Mesodermal cell (in vitro differentiated cells): ENCODE results near the gene NRXN2.

Experiments used
- H3K27ac ChIP-seq: 2 replicates; pipeline ENCODE4 v1.7.0; 2013; ENCODE audit warnings: mild to moderate bottlenecking, low read depth, low read length, moderate library complexity; ENCODE audit not compliant: severe bottlenecking
- H3K36me3 ChIP-seq: 2 replicates; pipeline ENCODE4 v1.7.1; 2013; ENCODE audit warnings: mild to moderate bottlenecking, low read length, moderate library complexity; ENCODE audit not compliant: control insufficient read depth, insufficient read depth
- H3K4me1 ChIP-seq: one replicate; pipeline ENCODE4 v1.7.1; 2013; ENCODE audit warnings: mild to moderate bottlenecking, low read length; ENCODE audit not compliant: insufficient read depth, control insufficient read depth, poor library complexity, severe bottlenecking
- H3K4me3 ChIP-seq: 2 replicates; pipeline ENCODE4 v1.7.0; 2013; ENCODE audit warnings: low read length, control low read depth, mild to moderate bottlenecking; ENCODE audit not compliant: insufficient read depth, poor library complexity, severe bottlenecking; ENCODE audit errors: extremely low read depth
- H3K9me3 ChIP-seq: 2 replicates; pipeline ENCODE4 v1.7.1; 2013; ENCODE audit warnings: mild to moderate bottlenecking, low read length, moderate library complexity; ENCODE audit not compliant: control insufficient read depth
- WGBS, 2 experiments: methylation state at CpG; one replicate each; pipeline ENCODE4 v1.1.5; 2013; ENCODE audit warnings: missing lambda C conversion rate in 2 of 2; ENCODE audit not compliant: insufficient coverage in 2 of 2; 5-methylcytosine and 5-hydroxymethylcytosine counted together

The NRXN2 gene

DNA sequence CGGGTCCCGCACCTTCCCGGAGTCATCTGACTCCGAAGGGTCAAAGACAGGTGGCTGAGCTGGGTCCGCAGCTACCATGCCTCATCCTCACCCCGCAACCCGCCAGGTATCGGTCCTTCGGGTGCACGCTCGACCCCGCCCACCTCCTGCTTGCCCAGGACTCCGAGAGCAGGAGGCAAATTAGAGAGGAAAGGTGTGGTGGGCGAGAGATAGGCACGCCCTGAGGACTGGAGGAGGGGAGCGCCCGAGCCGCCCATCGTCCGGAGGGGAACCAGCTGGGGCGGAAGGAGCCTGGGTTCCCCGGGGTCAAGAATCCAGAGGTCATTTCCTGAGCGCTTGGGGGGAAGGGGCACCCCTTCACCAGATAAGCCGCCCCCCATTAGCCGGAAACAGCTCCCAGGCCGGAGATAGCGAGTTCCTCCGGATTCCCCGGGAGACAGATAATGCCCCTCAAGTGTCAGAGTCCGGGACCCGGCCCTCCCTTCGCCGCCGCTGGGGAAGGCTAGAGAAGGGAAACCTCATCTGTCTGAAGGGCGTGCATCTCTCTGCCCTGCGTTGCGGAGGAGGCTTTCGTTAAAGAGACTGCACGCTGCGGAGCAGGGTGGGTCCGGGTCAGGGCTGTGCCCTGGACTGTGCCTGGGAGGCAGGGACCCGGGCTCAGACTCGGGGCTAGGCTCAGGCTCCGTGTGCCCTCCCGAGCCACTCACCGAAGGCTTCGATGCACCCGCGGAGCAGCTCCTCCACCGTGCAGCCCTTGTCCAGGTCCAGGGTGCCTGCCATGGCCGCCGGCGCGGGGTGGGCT is 19.3 kb upstream of the NRXN2 start:
- Histone ChIP-seq H3K27ac (no peak overlapping the region), H3K36me3 (no peaks in the 10 kb centered on the region), H3K9me3 (no peaks in the 10 kb centered on the region), H3K4me3 (peak overlapping the region; percentile 35), H3K4me1 (peaks cover 5% of the 10 kb centered on the region)
- WGBS, 2 experiments: 12 to 15% methylated on average over 35 to 53 of the region's 54 CpGs

DNA sequence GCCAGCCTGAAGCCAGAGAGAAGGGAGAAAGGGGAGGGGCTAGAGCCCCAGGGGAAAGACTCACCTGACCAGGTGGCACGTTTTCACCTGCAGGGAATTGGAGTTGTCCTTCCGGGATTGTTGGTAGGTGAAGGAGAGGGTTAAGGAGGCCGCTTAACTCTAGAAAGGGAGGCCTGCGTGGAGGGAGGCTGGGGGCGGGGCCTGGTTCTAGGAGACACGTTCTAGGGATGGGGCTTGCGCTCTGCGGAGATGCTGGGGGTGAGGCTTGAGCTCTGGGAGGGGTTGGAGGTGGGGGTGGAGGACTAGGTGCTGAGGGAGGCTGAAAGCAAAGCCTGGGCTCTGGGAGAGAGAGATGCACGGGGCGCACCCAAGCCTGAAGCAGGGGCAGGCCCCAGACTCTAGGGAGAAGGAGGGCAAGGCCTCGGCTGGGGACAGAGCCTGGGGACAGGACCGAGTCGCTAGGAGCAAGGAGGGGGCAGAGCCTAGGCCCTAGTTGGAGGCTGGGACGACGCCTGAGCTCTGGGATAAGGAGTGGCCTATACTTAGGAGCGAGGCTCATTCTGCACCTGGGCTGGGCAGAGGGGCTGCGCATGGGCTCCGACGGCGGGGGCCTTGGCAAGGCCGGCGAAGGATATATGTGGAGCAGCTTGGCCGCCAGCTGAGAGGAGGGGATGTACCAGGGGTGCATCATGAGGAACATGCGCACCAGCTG is 18.5 kb upstream of the NRXN2 start:
- Histone ChIP-seq H3K27ac (no peak overlapping the region), H3K4me1 (peaks cover 5% of the 10 kb centered on the region), H3K9me3 (no peaks in the 10 kb centered on the region), H3K4me3 (no peak overlapping the region), H3K36me3 (no peaks in the 10 kb centered on the region)
- 47 to 58% methylated on average over 22 to 24 of the region's 24 CpGs for WGBS, 2 experiments

DNA sequence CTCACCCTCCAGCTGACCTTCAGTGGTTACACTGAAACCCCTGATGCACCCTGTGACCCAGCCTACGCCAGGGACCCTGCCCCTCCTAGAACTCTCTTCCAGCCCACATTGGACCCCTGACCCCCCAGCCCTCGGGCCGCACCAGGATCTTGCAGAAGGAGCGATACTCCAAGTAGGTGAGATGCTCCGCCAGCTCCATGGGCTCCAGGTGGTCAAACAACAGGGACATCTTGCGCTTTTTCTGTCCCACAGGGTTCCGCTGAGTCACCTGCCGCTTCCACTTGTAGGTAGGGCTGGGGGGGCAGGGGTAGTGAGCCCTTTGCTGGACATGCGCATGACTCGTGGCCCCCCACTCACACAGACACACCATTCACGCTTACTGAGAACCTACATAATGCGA is 16.9 kb upstream of the NRXN2 start:
- Histone ChIP-seq H3K4me3 (no peak overlapping the region), H3K4me1 (peaks cover 3% of the 10 kb centered on the region), H3K9me3 (no peaks in the 10 kb centered on the region), H3K36me3 (no peaks in the 10 kb centered on the region), H3K27ac (no peak overlapping the region)
- 92 to 96% methylated on average over 8 to 9 of the region's 12 CpGs for WGBS, 2 experiments

DNA sequence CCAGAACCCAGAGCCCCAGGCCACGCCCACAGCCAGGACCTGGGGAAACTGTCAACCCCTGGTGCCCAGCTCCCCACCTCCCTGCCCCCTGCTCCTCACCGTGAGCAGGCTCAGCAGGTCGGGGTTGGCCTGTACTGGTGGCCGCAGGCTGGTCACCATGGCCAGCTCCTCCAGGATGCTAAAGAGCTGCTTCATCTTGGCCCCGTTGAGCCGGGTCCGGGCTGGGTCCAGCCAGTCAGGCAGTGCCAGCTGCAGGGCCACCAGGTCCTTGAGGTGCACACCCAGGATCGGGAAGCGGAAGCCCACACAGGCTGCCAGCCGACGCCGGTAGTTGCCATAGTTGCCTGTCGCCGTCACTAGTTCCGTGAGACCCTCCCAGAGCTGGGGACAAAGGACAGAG is 13.7 kb upstream of the NRXN2 start:
- no peak overlapping the region for H3K27ac ChIP-seq
- H3K36me3 ChIP-seq: no peaks in the 10 kb centered on the region
- H3K4me1 ChIP-seq: no peaks in the 10 kb centered on the region
- no peak overlapping the region for H3K4me3 ChIP-seq
- WGBS, 2 experiments: 96 to 98% methylated on average over 9 of the region's 15 CpGs
- no peaks in the 10 kb centered on the region for H3K9me3 ChIP-seq

DNA sequence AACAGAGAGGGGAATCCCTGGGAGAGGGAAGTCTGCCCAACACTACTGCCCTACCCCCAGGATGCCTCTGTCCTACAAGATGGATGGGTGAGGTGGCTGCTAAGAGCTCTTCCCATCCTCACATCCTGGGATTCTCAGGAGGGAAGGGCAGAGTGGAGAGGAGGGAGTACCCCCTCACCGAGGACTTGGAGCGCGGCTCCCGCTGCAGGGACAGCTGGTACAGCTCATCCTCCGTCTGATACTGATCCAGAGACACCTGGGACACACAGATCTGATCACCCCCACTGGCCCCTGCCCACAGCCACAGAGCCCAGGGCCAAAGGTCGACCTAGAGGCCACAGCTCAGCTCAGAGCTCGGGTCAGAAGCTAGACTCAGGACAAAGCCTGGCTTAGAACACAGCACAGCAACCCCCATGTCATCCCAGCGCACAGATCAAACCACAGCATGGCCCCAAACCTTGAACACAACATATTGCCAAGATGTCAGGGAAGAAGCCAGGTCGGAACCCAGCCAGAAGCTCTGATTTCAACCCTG is 12.8 kb upstream of the NRXN2 start:
- 89 to 92% methylated on average over 8 to 9 of the region's 9 CpGs for WGBS, 2 experiments
- Histone ChIP-seq H3K27ac (no peak overlapping the region), H3K9me3 (no peaks in the 10 kb centered on the region), H3K36me3 (no peaks in the 10 kb centered on the region), H3K4me1 (no peaks in the 10 kb centered on the region), H3K4me3 (no peak overlapping the region)

DNA sequence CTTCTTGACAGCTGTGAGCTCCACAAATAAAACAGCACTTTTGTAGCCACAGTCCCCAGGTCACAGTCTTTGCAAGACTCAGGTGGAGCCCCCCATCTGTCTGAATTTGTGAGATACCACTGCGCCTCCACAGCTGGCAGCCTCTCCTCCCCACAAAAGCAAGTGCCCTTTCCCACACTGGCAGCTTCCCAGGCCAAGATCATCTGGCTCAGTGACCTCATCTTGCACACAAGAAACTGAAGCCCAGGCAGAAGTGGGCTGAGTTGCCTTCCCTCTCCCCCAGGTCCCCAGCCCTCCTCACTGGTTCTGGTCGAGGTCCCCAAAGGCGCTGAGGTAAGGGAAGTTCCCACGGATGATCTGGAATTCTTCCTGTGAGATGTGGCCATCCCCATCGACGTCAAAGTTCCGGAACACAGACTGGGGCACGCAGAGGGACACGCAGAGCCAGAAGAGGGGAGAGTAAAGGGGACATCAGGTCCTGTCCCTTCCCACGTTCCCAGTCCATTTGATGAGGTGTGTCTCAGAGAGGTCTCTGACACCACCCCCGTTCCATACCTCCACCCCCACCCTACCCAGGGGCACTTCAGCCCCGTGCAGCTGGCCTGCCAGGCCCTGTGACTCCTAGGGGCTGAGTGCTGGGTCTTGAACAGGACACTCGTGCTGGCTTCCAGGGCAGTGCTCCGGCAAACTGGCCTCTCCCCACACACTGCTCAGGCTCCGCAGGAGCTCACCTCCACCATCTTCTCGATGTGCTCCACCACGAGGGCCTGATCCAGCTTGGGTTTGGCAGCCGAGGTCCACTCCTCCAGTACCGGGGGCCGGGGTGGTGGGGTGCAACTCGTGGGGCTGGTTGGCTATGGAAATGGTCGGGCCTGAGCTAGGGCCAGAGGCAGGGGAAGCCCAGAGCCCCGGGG is 12.1 kb upstream of the NRXN2 start:
- no peak overlapping the region for H3K27ac ChIP-seq
- H3K36me3 ChIP-seq: no peaks in the 10 kb centered on the region
- H3K4me1 ChIP-seq: no peaks in the 10 kb centered on the region
- no peaks in the 10 kb centered on the region for H3K9me3 ChIP-seq
- 82 to 83% methylated on average over 16 to 20 of the region's 23 CpGs for WGBS, 2 experiments
- H3K4me3 ChIP-seq: no peak overlapping the region

DNA sequence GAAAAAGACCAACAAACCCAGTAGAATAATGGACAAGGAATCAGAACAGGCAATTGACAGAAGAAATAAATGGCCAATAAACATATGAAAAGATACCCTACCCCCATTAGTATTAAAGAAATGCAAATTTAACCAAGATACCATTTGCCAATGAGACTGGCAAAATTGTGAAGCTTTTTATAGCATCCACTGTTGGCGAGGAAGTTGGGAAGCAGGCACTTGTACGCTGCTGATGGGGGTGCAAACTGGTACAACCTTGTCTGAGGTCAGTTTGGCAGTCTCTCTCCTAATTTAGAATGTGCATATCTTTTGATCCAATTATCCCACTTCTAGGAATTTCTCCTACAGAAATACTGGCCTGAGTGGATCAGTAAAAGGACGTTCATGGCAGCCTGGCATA is 8.6 kb upstream of the NRXN2 start:
- Histone ChIP-seq H3K9me3 (no peaks in the 10 kb centered on the region), H3K36me3 (no peaks in the 10 kb centered on the region), H3K4me1 (peaks cover 2% of the 10 kb centered on the region), H3K27ac (no peak overlapping the region), H3K4me3 (no peak overlapping the region)
- WGBS, 2 experiments: 93 to 94% methylated on average over 3 of the region's 3 CpGs

DNA sequence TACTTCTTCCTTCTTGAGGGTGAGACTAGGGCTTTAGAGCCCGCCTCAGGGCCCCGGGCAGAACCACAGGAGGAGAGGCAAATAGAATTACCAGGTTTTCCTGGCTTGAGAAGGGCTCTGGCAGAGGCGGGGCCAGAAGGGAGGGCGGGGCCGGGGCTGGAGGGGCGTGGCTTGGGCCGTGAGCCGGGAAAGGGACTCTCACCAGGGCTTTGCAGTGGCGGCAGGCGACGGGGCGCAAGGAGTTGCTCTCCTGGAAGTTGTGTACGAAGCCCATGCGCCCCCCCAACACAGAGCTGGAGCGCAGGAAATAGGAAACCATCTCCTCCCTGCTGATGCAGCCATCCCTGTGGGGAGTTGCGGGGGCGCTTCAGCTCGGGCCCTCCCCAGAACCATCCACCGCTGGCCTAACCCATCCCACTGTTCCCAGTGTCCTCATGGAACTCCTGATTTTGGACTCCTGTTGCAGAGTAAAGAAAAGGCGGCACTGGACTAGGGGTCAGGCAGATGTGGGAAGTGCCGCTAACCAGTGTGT is 6.9 kb upstream of the NRXN2 start:
- peaks cover 14% of the 10 kb centered on the region for H3K4me1 ChIP-seq
- 31 to 36% methylated on average over 14 to 15 of the region's 21 CpGs for WGBS, 2 experiments
- H3K9me3 ChIP-seq: no peaks in the 10 kb centered on the region
- H3K4me3 ChIP-seq: no peak overlapping the region
- H3K27ac ChIP-seq: no peak overlapping the region
- no peaks in the 10 kb centered on the region for H3K36me3 ChIP-seq

DNA sequence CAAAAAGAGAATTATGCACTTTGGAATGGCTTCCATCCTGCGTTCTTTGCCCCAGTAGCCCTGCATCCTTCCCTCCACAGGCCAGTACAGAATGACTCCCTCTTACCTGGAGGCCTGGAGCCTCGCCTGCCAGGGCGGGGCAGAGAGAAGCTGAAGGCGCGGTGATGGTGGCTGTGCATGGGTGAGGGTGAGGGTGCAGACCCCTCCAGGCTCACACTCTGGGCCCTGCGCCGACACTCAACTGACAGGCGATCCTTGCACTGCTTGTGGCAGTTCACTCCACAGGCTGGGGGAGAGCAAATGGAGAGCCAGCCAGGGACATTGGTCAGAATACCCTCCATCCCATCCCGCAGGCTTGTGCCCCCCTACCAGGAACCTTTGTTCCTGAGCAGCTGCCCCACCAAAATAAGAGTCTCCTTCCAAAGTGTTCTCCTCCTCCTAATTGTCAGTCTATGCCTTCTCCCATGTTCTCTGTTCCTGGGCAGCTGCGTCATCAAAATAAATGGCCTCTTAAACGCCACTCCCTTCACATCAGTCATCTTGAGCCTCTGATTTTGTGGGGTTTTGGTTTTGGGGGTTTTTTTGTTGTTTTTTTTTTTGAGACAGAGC is 5.9 kb upstream of the NRXN2 start:
- H3K27ac ChIP-seq: no peak overlapping the region
- H3K36me3 ChIP-seq: no peaks in the 10 kb centered on the region
- H3K9me3 ChIP-seq: no peaks in the 10 kb centered on the region
- H3K4me3 ChIP-seq: no peak overlapping the region
- 92 to 99% methylated on average over 5 to 8 of the region's 11 CpGs for WGBS, 2 experiments
- peaks cover 24% of the 10 kb centered on the region for H3K4me1 ChIP-seq
